ENCODE measurements around the gene SPHK2. TPM values are rescaled to one million over a fixed set of nuclear protein-coding genes. Genes with fewer than 3 reads are reported as not detected.

Gene SPHK2
- total RNA-seq, 2 donors from 2014 or later: 99.5 to 114 TPM

DNA sequence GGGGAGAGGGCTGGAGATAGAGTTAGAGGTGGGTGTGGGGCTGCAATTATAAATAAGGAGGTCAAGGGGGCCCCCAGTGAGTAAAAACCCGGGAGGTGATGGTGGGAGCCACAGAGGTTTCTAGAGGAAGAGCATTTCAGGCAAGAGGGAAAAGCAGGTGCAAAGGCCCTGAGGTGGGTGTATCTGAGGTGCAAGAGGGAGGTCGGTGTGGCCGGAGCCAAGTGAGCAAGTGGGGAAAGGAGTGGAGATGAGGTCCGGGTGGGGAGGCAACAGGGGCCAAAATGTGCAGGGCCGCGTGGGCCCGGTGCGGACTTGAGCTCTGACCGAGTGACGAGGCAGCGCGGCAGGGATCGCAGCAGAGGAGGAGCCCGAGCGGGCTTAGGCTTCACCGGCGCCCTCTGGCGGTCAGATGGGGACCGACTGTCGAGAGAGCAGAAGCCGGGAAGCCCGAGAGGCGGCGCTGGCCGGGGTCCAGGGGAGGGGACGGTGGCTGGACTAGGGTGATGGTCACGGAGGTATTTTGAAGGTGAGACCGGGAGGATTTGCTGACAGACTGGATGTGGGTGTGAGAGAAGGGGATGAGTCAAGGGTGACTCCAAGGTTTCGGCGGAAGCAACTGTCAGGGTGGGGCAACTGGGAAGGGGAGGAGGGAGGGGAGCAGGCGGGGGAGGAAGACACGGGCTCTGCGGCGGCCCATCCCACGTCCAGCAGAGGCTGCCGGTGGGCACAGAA is 30.5 kb upstream of the SPHK2 start:
- H3K27me3 Mint-ChIP-seq (ENCODE audit: insufficient read depth): peaks cover 35% of the 10 kb centered on the region
- TF ChIP-seq, protein P1, sequence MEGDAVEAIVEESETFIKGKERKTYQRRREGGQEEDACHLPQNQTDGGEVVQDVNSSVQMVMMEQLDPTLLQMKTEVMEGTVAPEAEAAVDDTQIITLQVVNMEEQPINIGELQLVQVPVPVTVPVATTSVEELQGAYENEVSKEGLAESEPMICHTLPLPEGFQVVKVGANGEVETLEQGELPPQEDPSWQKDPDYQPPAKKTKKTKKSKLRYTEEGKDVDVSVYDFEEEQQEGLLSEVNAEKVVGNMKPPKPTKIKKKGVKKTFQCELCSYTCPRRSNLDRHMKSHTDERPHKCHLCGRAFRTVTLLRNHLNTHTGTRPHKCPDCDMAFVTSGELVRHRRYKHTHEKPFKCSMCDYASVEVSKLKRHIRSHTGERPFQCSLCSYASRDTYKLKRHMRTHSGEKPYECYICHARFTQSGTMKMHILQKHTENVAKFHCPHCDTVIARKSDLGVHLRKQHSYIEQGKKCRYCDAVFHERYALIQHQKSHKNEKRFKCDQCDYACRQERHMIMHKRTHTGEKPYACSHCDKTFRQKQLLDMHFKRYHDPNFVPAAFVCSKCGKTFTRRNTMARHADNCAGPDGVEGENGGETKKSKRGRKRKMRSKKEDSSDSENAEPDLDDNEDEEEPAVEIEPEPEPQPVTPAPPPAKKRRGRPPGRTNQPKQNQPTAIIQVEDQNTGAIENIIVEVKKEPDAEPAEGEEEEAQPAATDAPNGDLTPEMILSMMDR (conservative IDR thresholded peaks at IDR 0.05): peak; percentile 98
- Histone ChIP-seq H3K27me3 (ENCODE audit: control insufficient read depth, insufficient read depth, low read length, poor library complexity, severe bottlenecking) (no peaks in the 10 kb centered on the region), H3K9me3 (ENCODE audit: control insufficient read depth, low read length) (no peaks in the 10 kb centered on the region), H3K27ac (ENCODE audit: low read depth, low read length) (no peak overlapping the region), H3K9ac (ENCODE audit: extremely low read depth, low read length, poor library complexity, severe bottlenecking) (no peak overlapping the region), H3K4me3 (ENCODE audit: low read length) (peak overlapping the region; percentile 74), H3K4me1 (ENCODE audit: control insufficient read depth, insufficient read depth, low read length) (no peaks in the 10 kb centered on the region), H3K36me3 (ENCODE audit: control insufficient read depth, insufficient read depth, low read length) (no peaks in the 10 kb centered on the region)
- H3K4me3 Mint-ChIP-seq: peak overlapping the region; percentile 53
- peaks cover 3% of the 10 kb centered on the region for H3K9me3 Mint-ChIP-seq
- peaks cover 8% of the 10 kb centered on the region for H3K4me1 Mint-ChIP-seq
- peak; percentile 98 for DNase-seq
- H3K36me3 Mint-ChIP-seq (ENCODE audit: low read depth): no peaks in the 10 kb centered on the region
- 6 to 12% methylated on average over 30 to 36 of the region's 36 CpGs for WGBS, 2 experiments (ENCODE audit: insufficient coverage in 1 of 2, insufficient read length in 1 of 2)
- no peak overlapping the region for H3K27ac Mint-ChIP-seq

DNA sequence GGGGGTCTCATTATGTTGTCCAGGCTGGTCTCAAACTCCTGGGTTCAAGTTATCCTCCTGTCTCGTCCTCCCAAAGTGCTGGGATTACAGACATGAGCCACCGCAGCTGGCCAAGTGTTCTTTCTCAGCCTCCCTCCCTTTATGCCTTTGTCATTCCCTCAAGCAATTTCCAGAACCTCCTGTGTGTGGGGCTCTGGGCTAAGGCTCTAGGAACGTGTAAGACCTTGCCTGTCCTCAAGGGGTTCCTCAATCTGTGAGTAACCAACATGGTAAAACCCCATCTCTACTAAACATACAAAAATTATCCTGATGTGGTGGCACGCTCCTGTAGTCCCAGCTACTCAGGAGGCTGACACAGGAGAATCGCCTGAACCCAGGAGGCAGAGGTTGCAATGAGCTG is 28.3 kb upstream of the SPHK2 start:
- Mint-ChIP-seq H3K4me3 (no peak overlapping the region), H3K9me3 (no peaks in the 10 kb centered on the region), H3K27ac (no peak overlapping the region), H3K4me1 (peaks cover 4% of the 10 kb centered on the region), H3K27me3 (ENCODE audit: insufficient read depth) (peaks cover 29% of the 10 kb centered on the region), H3K36me3 (ENCODE audit: low read depth) (no peaks in the 10 kb centered on the region)
- Histone ChIP-seq H3K36me3 (ENCODE audit: control insufficient read depth, insufficient read depth, low read length) (no peaks in the 10 kb centered on the region), H3K4me3 (ENCODE audit: low read length) (no peak overlapping the region), H3K27me3 (ENCODE audit: control insufficient read depth, insufficient read depth, low read length, poor library complexity, severe bottlenecking) (no peaks in the 10 kb centered on the region), H3K4me1 (ENCODE audit: control insufficient read depth, insufficient read depth, low read length) (no peaks in the 10 kb centered on the region), H3K9ac (ENCODE audit: extremely low read depth, low read length, poor library complexity, severe bottlenecking) (no peak overlapping the region), H3K9me3 (ENCODE audit: control insufficient read depth, low read length) (no peaks in the 10 kb centered on the region), H3K27ac (ENCODE audit: low read depth, low read length) (no peak overlapping the region)
- WGBS, 2 experiments (ENCODE audit: insufficient coverage in 1 of 2, insufficient read length in 1 of 2): 83 to 93% methylated on average over 5 of the region's 5 CpGs
- DNase-seq: no peak
- TF ChIP-seq, protein P1 (conservative IDR thresholded peaks at IDR 0.05): peak; percentile 49

- peaks cover 11% of the 10 kb centered on the region for H3K27me3 Mint-ChIP-seq (ENCODE audit: insufficient read depth)
- Histone ChIP-seq H3K27ac (ENCODE audit: low read depth, low read length) (no peak overlapping the region), H3K4me3 (ENCODE audit: low read length) (no peak overlapping the region), H3K4me1 (ENCODE audit: control insufficient read depth, insufficient read depth, low read length) (no peaks in the 10 kb centered on the region), H3K9me3 (ENCODE audit: control insufficient read depth, low read length) (no peaks in the 10 kb centered on the region), H3K9ac (ENCODE audit: extremely low read depth, low read length, poor library complexity, severe bottlenecking) (no peak overlapping the region), H3K36me3 (ENCODE audit: control insufficient read depth, insufficient read depth, low read length) (no peaks in the 10 kb centered on the region), H3K27me3 (ENCODE audit: control insufficient read depth, insufficient read depth, low read length, poor library complexity, severe bottlenecking) (no peaks in the 10 kb centered on the region)
- no peak overlapping the region for H3K4me3 Mint-ChIP-seq
- 84 to 89% methylated on average over 9 of the region's 9 CpGs for WGBS, 2 experiments (ENCODE audit: insufficient coverage in 1 of 2, insufficient read length in 1 of 2)
- H3K4me1 Mint-ChIP-seq: peaks cover 4% of the 10 kb centered on the region
- TF ChIP-seq, protein P1 (conservative IDR thresholded peaks at IDR 0.05): no peak
- H3K36me3 Mint-ChIP-seq (ENCODE audit: low read depth): no peaks in the 10 kb centered on the region
- no peak for DNase-seq
- no peaks in the 10 kb centered on the region for H3K9me3 Mint-ChIP-seq
- no peak overlapping the region for H3K27ac Mint-ChIP-seq
Measured at GRCh38 chr19:48595171-48595570, 24.1 kb upstream of the SPHK2 start.

Measured in endodermal cell (in vitro differentiated cells).